Measurements from ENCODE around the gene ITFG2. TPM values are rescaled to one million over a fixed set of nuclear protein-coding genes. Genes with fewer than 3 reads are reported as not detected.

Gene ITFG2
- total and polyA plus RNA-seq, 9 of the 15 experiments (the other 6 are each of a cell fraction or from before 2014, with no cell fraction given): 15.0 to 22.8 (median 19.4) TPM

GRCh38 chr12:2845280-2845679 lies 32.8 kb downstream of the ITFG2 start:
- Histone ChIP-seq H3K9me3 (replicated peaks; ENCODE audit: control insufficient read depth, insufficient read depth, low read depth, low read length) (no peaks in the 10 kb centered on the region), H3K79me2 (ENCODE audit: control insufficient read depth, insufficient read depth, low read length) (no peaks in the 10 kb centered on the region), H4K20me1 (replicated peaks; ENCODE audit: control insufficient read depth, insufficient read depth, low read length) (no peaks in the 10 kb centered on the region), H3K36me3 (ENCODE audit: control insufficient read depth, insufficient read depth, low read length) (no peaks in the 10 kb centered on the region), H3K27ac (ENCODE audit: extremely low read depth, low read depth, low read length) (no peak overlapping the region; the same call in 2 of the 3 replicates), H3K4me3 (no peak overlapping the region), H3K9me1 (ENCODE audit: control insufficient read depth, insufficient read depth, low read length) (no peaks in the 10 kb centered on the region), H3K27me3 (ENCODE audit: control insufficient read depth in 2 of 2, insufficient read depth in 2 of 2, low read length in 2 of 2) (no peaks in the 10 kb centered on the region), H3K4me1 (replicated peaks in 1 of 2; ENCODE audit: control insufficient read depth in 2 of 2, insufficient read depth in 2 of 2, low read length in 2 of 2) (peaks cover 8% of the 10 kb centered on the region in 2 experiments; a peak in 4 of 5 replicates), H2AFZ (ENCODE audit: low read depth, low read length) (peak overlapping the region; percentile 68), H3K9ac (ENCODE audit: insufficient read depth in 1 of 2, low read depth in 2 of 2, low read length in 2 of 2) (peak overlapping the region in 1 of 2 experiments; percentile 74; a peak in 2 of 4 replicates), H3K4me2 (ENCODE audit: insufficient read depth, low read length) (peak overlapping the region; percentile 41; the same call in 1 of the 2 replicates)
- no TSS peak for BruUV-seq (replicated peaks)
- no peak for FAIRE-seq
- peak; percentile 50 for ATAC-seq
- in situ Hi-C loops (cut with MboI): no loop called here
- intact Hi-C loops (cut with micrococcal nuclease): no loop called here
- DNase-seq (ENCODE audit: extremely low read depth in 1 of 4, low spot score in 3 of 4): peak in 1 of 4 experiments; percentile 24
- ChIA-PET POLR2A (interaction anchor here (0.5 to 1.3 kb wide), 3 partner anchors 10 to 13 kb away, joined by 3 read pairs; no protein-coding TSS in a partner anchor), CTCF (ENCODE audit: low intra/inter-chr PET ratio) (interaction anchor here (0.8 kb wide), 1 partner anchor 190 kb away, joined by 3 read pairs; no protein-coding TSS in a partner anchor)
- WGBS (ENCODE audit: insufficient coverage, low coverage, missing lambda C conversion rate): 19% methylated on average over 4 of the region's 6 CpGs
- TF ChIP-seq NR2C1 (IDR thresholded peaks at IDR 0.05): no peak
- TF ChIP-seq NR2C1 (tag; IDR thresholded peaks at IDR 0.05): peak; percentile 55
- TF ChIP-seq ZBTB40 (IDR thresholded peaks at IDR 0.05): 0 out of 2 replicates have a peak, but pooled peaks have one; percentile 21
- no peak for TF ChIP-seq ZBTB40 (CRISPR knock-in tag; IDR thresholded peaks at IDR 0.05)
- TF ChIP-seq ZBTB34 (CRISPR knock-in tag; IDR thresholded peaks at IDR 0.05): no peak
- TF ChIP-seq GABPA (tag; conservative IDR thresholded peaks at IDR 0.05; ENCODE audit: low read depth): peak; percentile 53
- no peak for TF ChIP-seq ZNF592 (IDR thresholded peaks at IDR 0.05)
- TF ChIP-seq CHCHD3 (CRISPR knock-in tag; IDR thresholded peaks at IDR 0.05): no peak

Measured in K562 (cell line).